Mucosa of rectum (tissue), 2 donors: ENCODE measurements around the gene TMEM115.
A peak's percentile ranks its signal among the peaks of the same experiment; 100 is the strongest.

Source experiments
- H3K27ac ChIP-seq, 2 donors: one replicate each; pipeline ENCODE4 v1.7.0; 2013; ENCODE audit warnings: inconsistent platforms in 2 of 2, low read depth in 2 of 2, low read length in 2 of 2
- H3K27me3 ChIP-seq, 2 donors: one replicate each; pipeline ENCODE4 v1.7.0; 2013; ENCODE audit warnings: low read length in 2 of 2; ENCODE audit not compliant: control insufficient read depth in 2 of 2, insufficient read depth in 2 of 2
- H3K36me3 ChIP-seq, 2 donors: one replicate each; pipeline ENCODE4 v1.7.0; 2013; ENCODE audit warnings: low read length in 2 of 2; ENCODE audit not compliant: control insufficient read depth in 2 of 2, insufficient read depth in 2 of 2
- H3K4me1 ChIP-seq, 2 donors: one replicate each; pipeline ENCODE4 v1.7.0; 2013; ENCODE audit warnings: low read length in 2 of 2, mild to moderate bottlenecking in 1 of 2; ENCODE audit not compliant: control insufficient read depth in 2 of 2, insufficient read depth in 2 of 2
- H3K4me3 ChIP-seq, 2 donors: one replicate each; pipeline ENCODE4 v1.7.0; 2013; ENCODE audit warnings: low read length in 2 of 2
- H3K9ac ChIP-seq, 2 donors: one replicate each; pipeline ENCODE4 v1.7.0; 2013; ENCODE audit warnings: low read length in 2 of 2, low read depth in 1 of 2, mild to moderate bottlenecking in 1 of 2
- H3K9me3 ChIP-seq, 2 donors: one replicate each; pipeline ENCODE4 v1.7.0; 2013; ENCODE audit warnings: low read length in 2 of 2; ENCODE audit not compliant: control insufficient read depth in 2 of 2
- donor health status: healthy.
- donor health status: Normal muscosa, but diverticular disease.

The TMEM115 gene

DNA sequence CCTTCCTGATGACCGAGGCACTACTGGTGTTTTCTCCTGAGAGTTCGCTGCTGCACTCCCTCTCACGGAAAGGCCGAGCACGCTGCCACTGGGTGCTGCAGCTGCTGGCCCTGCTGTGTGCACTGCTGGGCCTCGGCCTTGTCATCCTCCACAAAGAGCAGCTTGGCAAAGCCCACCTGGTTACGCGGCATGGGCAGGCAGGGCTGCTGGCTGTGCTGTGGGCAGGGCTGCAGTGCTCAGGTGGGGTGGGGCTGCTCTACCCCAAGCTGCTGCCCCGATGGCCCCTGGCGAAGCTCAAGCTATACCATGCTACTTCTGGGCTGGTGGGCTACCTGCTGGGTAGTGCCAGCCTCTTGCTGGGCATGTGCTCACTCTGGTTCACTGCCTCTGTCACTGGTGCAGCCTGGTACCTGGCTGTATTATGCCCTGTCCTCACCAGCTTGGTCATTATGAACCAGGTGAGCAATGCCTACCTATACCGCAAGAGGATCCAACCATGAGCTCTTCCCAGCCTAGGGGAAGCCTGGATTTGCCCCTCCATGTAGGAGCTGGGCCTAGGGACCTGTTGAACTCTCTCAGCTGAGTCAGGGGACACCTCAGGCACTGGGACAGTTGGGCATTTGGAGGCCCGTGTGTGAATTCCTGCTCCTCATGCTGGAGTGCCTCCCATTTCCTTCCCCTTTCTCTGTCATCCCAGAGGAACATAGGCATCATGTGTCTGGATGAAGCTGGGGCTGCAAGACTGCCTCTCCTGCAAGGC lies 5.9 kb downstream of the TMEM115 start:
- Histone ChIP-seq H3K27me3 (no peaks in the 10 kb centered on the region), H3K4me1 (peaks cover 56 to 58% of the 10 kb centered on the region in 2 donors), H3K36me3 (peaks cover 42 to 48% of the 10 kb centered on the region in 2 donors), H3K9ac (peak overlapping the region in 1 of 2 donors; percentile 9), H3K27ac (peak overlapping the region in 1 of 2 donors; percentile 49), H3K9me3 (no peaks in the 10 kb centered on the region), H3K4me3 (no peak overlapping the region)

- peaks cover 49 to 52% of the 10 kb centered on the region in 2 donors for H3K4me1 ChIP-seq
- peak overlapping the region in 1 of 2 donors; percentile 9 for H3K9ac ChIP-seq
- H3K27ac ChIP-seq: peak overlapping the region in 1 of 2 donors; percentile 49
- H3K9me3 ChIP-seq: no peaks in the 10 kb centered on the region
- H3K27me3 ChIP-seq: no peaks in the 10 kb centered on the region
- no peak overlapping the region for H3K4me3 ChIP-seq
- peaks cover 48 to 51% of the 10 kb centered on the region in 2 donors for H3K36me3 ChIP-seq
These were observed 6.5 kb downstream of the TMEM115 start for GRCh38 chr3:50352781-50353180.

DNA sequence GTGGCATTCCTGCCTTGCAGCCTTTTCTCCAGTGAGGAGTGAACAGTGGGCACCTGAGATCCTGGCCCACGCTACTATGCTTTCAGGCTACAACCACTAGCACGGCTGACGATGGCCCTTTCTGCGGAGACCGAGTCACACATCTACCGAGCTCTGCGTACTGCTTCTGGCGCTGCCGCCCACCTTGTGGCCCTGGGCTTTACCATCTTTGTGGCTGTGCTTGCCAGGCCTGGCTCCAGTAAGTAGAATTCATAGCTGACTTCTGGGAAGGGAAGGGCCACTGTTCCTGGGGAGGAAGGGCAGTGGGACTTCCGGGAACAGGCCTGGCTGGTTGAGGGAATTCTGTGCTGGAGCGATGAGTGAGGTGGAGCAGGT lies 8.0 kb downstream of the TMEM115 start:
- peaks cover 45 to 48% of the 10 kb centered on the region in 2 donors for H3K36me3 ChIP-seq

GRCh38 chr3:50350527-50351322 lies 8.6 kb downstream of the TMEM115 start, which contains the start of the genes CYB561D2 and NPRL2:
Gene CYB561D2, plus strand, starts transcription at chr3:50350862. Its CDS starts 572 bp downstream, at chr3:50351434.
Gene NPRL2, minus strand, starts transcription at chr3:50350775. Its CDS starts 123 bp downstream, at chr3:50350652.
- Histone ChIP-seq H3K4me1 (peaks cover 31 to 37% of the 10 kb centered on the region in 2 donors), H3K36me3 (peaks cover 42 to 43% of the 10 kb centered on the region in 2 donors), H3K27me3 (no peaks in the 10 kb centered on the region)

More for the DNA sequence above, 8.0 kb downstream of the TMEM115 start:
- peaks cover 35 to 40% of the 10 kb centered on the region in 2 donors for H3K4me1 ChIP-seq
- H3K9ac ChIP-seq: peak overlapping the region; percentile 74 to 94
- peak overlapping the region in 1 of 2 donors; percentile 87 for H3K27ac ChIP-seq
- peak overlapping the region; percentile 70 to 97 for H3K4me3 ChIP-seq
- H3K27me3 ChIP-seq: no peaks in the 10 kb centered on the region
- no peaks in the 10 kb centered on the region for H3K9me3 ChIP-seq

DNA sequence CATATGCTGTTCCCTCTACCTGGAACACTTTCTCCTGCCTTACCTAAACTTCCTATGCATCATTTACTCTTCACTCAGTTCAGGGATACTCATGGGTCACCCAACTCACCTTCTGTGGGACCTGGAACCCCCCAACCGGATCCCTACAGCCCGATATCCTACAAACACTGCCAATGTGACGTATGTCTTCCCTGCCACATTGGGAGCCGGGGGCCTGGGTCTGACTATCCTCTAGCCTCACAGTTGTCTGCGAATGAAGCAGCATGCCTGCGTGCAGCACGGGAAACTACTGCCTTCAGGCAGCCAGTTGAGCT lies 9.2 kb downstream of the TMEM115 start:
- Histone ChIP-seq H3K36me3 (peaks cover 36 to 37% of the 10 kb centered on the region in 2 donors), H3K27ac (peak overlapping the region; percentile 87 to 98), H3K9me3 (no peaks in the 10 kb centered on the region), H3K4me3 (peak overlapping the region; percentile 70 to 97), H3K9ac (peak overlapping the region; percentile 74 to 94), H3K4me1 (peaks cover 33 to 39% of the 10 kb centered on the region in 2 donors), H3K27me3 (no peaks in the 10 kb centered on the region)

More at GRCh38 chr3:50350527-50351322, 8.6 kb downstream of the TMEM115 start, which contains the start of the genes CYB561D2 and NPRL2:
- peak within 1 kb of the TSS; percentile 70 to 97 for H3K4me3 ChIP-seq
- H3K9me3 ChIP-seq: no peaks in the 10 kb centered on the region
- peak within 1 kb of the TSS; percentile 87 to 98 for H3K27ac ChIP-seq
- peak within 1 kb of the TSS; percentile 74 to 94 for H3K9ac ChIP-seq

GRCh38 chr3:50347187-50347813 lies 12.0 kb downstream of the TMEM115 start:
- Histone ChIP-seq H3K4me3 (no peak overlapping the region), H3K36me3 (peaks cover 13 to 15% of the 10 kb centered on the region in 2 donors), H3K27ac (no peak overlapping the region), H3K9me3 (no peaks in the 10 kb centered on the region), H3K9ac (no peak overlapping the region), H3K4me1 (peaks cover 37% of the 10 kb centered on the region in 2 donors), H3K27me3 (no peaks in the 10 kb centered on the region)

DNA sequence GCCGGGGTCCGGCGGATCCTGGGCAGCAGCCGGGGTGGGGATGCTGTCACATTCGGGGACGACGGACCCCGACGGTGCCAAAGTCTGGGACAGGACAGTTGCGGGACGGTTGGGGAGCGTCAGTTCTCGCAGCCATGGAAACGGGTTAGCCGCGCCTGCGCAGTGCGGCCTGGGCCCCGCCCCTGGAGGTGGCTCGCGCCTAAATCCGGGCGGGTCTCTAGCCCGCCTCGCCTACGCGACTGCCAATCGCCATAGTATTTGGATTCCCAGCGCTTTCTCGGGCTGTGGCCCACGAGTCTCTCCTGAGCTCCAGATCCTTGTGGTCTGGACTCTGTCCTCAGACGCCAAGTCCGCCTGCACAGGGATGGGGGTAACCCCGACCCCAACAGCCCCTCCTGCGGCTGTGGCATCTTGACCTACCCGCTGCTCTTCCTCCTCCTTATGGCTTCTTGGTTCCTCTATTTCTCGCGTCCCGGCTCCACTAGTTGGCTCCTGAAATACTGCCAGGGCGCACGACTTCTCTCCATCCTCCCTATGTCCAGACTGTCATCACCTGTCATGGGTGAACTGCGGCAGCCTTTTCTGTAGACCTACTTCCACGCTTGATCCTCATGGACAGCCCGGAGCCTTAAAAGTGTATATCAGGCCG lies 13.6 kb downstream of the TMEM115 start, which contains the start of gene ZMYND10:
ZMYND10 (minus strand) TSS at position 147 of the 649 bp plus-strand sequence. CDS start 153 bp downstream, outside the sequence.
- Histone ChIP-seq H3K9ac (peak within 1 kb of the TSS; percentile 41 to 52), H3K4me3 (peak within 1 kb of the TSS; percentile 37 to 65), H3K4me1 (peaks cover 32 to 37% of the 10 kb centered on the region in 2 donors), H3K9me3 (no peaks in the 10 kb centered on the region), H3K27ac (peak within 1 kb of the TSS in 1 of 2 donors; percentile 9), H3K27me3 (no peaks in the 10 kb centered on the region), H3K36me3 (peaks cover 11 to 13% of the 10 kb centered on the region in 2 donors)

GRCh38 chr3:50345008-50345407 lies 14.3 kb downstream of the TMEM115 start:
- Histone ChIP-seq H3K27ac (no peak overlapping the region), H3K36me3 (peaks cover 11 to 13% of the 10 kb centered on the region in 2 donors), H3K4me1 (peaks cover 26 to 37% of the 10 kb centered on the region in 2 donors), H3K9ac (peak overlapping the region in 1 of 2 donors; percentile 52), H3K27me3 (no peaks in the 10 kb centered on the region), H3K4me3 (peak overlapping the region; percentile 37 to 65), H3K9me3 (no peaks in the 10 kb centered on the region)

GRCh38 chr3:50342813-50343633 lies 16.3 kb downstream of the TMEM115 start:
- Histone ChIP-seq H3K36me3 (peaks cover 1 to 3% of the 10 kb centered on the region in 2 donors), H3K4me1 (peaks cover 25 to 38% of the 10 kb centered on the region in 2 donors), H3K27ac (no peak overlapping the region)

More at GRCh38 chr3:50342813-50343633, 16.3 kb downstream of the TMEM115 start:
- no peaks in the 10 kb centered on the region for H3K27me3 ChIP-seq
- H3K9me3 ChIP-seq: no peaks in the 10 kb centered on the region
- H3K9ac ChIP-seq: no peak overlapping the region
- H3K4me3 ChIP-seq: no peak overlapping the region
